GM18517 (cell line): ENCODE measurements around the gene MINDY3.

Experiments used
- ATAC-seq: cut with Tn5 transposase; IDR thresholded peaks from one replicate; pipeline ENCODE4 v1.9.1; 2021; ENCODE audit warnings: mild to moderate bottlenecking, moderate library complexity; ENCODE audit not compliant: unreplicated experiment

The MINDY3 gene

GRCh38 chr10:15739254-15739970 lies 120.9 kb downstream of the MINDY3 start:
- no peak for ATAC-seq

GRCh38 chr10:15738270-15738925 lies 121.9 kb downstream of the MINDY3 start:
- no peak for ATAC-seq

GRCh38 chr10:15737656-15738055 lies 122.7 kb downstream of the MINDY3 start:
- ATAC-seq: no peak

GRCh38 chr10:15735763-15736162 lies 124.5 kb downstream of the MINDY3 start:
- no peak for ATAC-seq

GRCh38 chr10:15730341-15730740 lies 130.0 kb downstream of the MINDY3 start:
- ATAC-seq: no peak

- no peak for ATAC-seq
These were observed 130.4 kb downstream of the MINDY3 start for GRCh38 chr10:15729890-15730289.
